HepG2 (cell line): ENCODE measurements around the gene TTLL8. TPM values are rescaled to one million over a fixed set of nuclear protein-coding genes. Genes with fewer than 3 reads are reported as not detected.
A peak's percentile ranks its signal among the peaks of the same experiment; 100 is the strongest.

Source experiments
- ARID5B ChIP-seq: IDR thresholded peaks from 2 replicates; pipeline ENCODE4 v1.4.0; 2020; ENCODE audit warnings: mild to moderate bottlenecking, missing genetic modification reagents
- BORCS8-MEF2B ChIP-seq: sonication (generic); formaldehyde crosslinking; IDR thresholded peaks from 2 replicates; pipeline ENCODE4 v1.8.0; 2022; ENCODE audit warnings: mild to moderate bottlenecking, missing genetic modification reagents
- DMTF1 ChIP-seq: sonication (generic); formaldehyde crosslinking; IDR thresholded peaks from 2 replicates; pipeline ENCODE4 v1.4.0; 2020; ENCODE audit warnings: mild to moderate bottlenecking, missing genetic modification reagents
- ELK4 ChIP-seq: sonication (generic); formaldehyde crosslinking; IDR thresholded peaks from 2 replicates; pipeline ENCODE4 v1.9.0; 2021; ENCODE audit warnings: missing genetic modification reagents, borderline replicate concordance
- HOXA7 ChIP-seq: sonication (generic); formaldehyde crosslinking; IDR thresholded peaks from 2 replicates; pipeline ENCODE4 v1.8.1; 2022; ENCODE audit warnings: mild to moderate bottlenecking, missing genetic modification reagents, moderate library complexity
- MAF1 ChIP-seq: sonication (generic); formaldehyde crosslinking; IDR thresholded peaks from 2 replicates; pipeline ENCODE4 v1.5.0; 2020; ENCODE audit warnings: missing genetic modification reagents, borderline replicate concordance
- SMARCC2 ChIP-seq: fragments of 450-650 bp; IDR thresholded peaks from 2 replicates; pipeline ENCODE4 v1.6.1; 2017; ENCODE audit warnings: antibody characterized with exemption, mild to moderate bottlenecking
- TEAD3 ChIP-seq: optimal IDR thresholded peaks from 2 replicates; pipeline ENCODE3; 2016; ENCODE audit warnings: borderline replicate concordance
- ZBED4 ChIP-seq: sonication (generic); formaldehyde crosslinking; IDR thresholded peaks from 2 replicates; pipeline ENCODE4 v1.4.0; 2020; ENCODE audit warnings: missing genetic modification reagents, borderline replicate concordance
- ZC3H4 ChIP-seq: sonication (generic); formaldehyde crosslinking; IDR thresholded peaks from 2 replicates; pipeline ENCODE4 v1.4.0; 2020; ENCODE audit warnings: missing genetic modification reagents, borderline replicate concordance
- ZNF280B ChIP-seq: sonication (generic); formaldehyde crosslinking; IDR thresholded peaks from 2 replicates; pipeline ENCODE4 v1.5.0; 2020; ENCODE audit warnings: missing genetic modification reagents, mild to moderate bottlenecking, borderline replicate concordance
- ZNF337 ChIP-seq: sonication (generic); formaldehyde crosslinking; IDR thresholded peaks from 2 replicates; pipeline ENCODE4 v1.5.1; 2020; ENCODE audit warnings: missing genetic modification reagents, low read depth, mild to moderate bottlenecking, borderline replicate concordance
- ZNF563 ChIP-seq: sonication (generic); formaldehyde crosslinking; IDR thresholded peaks from 2 replicates; pipeline ENCODE4 v1.8.0; 2022; ENCODE audit warnings: mild to moderate bottlenecking, moderate library complexity, missing genetic modification reagents
- ZNF614 ChIP-seq: IDR thresholded peaks from 2 replicates; pipeline ENCODE4 v1.6.1; 2018; ENCODE audit warnings: missing biosample characterization, missing genetic modification reagents, inconsistent platforms, borderline replicate concordance
- ZNF768 ChIP-seq: sonication (generic); formaldehyde crosslinking; IDR thresholded peaks from 2 replicates; pipeline ENCODE4 v1.4.0; 2020; ENCODE audit warnings: missing genetic modification reagents
- ZNF780A ChIP-seq: sonication (generic); formaldehyde crosslinking; IDR thresholded peaks from 2 replicates; pipeline ENCODE4 v1.8.0; 2022; ENCODE audit warnings: mild to moderate bottlenecking, missing genetic modification reagents, moderate library complexity
- ZSCAN22 ChIP-seq: sonication (generic); formaldehyde crosslinking; IDR thresholded peaks from 2 replicates; pipeline ENCODE4 v1.4.0; 2020; ENCODE audit warnings: mild to moderate bottlenecking, missing genetic modification reagents
- polyA plus RNA-seq, 8 experiments: library from polyadenylated mRNA; depleted of rRNA in 3 of 8; stranded (reverse) in 7 of 8; unstranded in 1 of 8; fragments of >200 nt; fragmentation: Illumina TruSeq in 4 of 8; extraction: Trizol in 4 of 8; gene quantifications; 2 replicates each; pipeline versions ENCODE4 v1.2.1 to v1.2.3, GENCODE V29; 2011 to 2016; ENCODE audit warnings: low read depth in 4 of 8, missing spikeins in 1 of 8, mixed read lengths in 1 of 8; ENCODE audit not compliant: insufficient read depth in 1 of 8
- total RNA-seq, 5 experiments: library from RNA; depleted of rRNA; stranded (reverse); fragments of >200 nt; fragmentation: Illumina TruSeq; extraction: Trizol; gene quantifications; 2 replicates each; pipeline ENCODE4 v1.2.3, GENCODE V29; 2016; ENCODE audit warnings: low read depth in 1 of 5

TTLL8 gene
- total and polyA plus RNA-seq, 2 of the 13 experiments (the other 11 are each of a cell fraction or from before 2014, with no cell fraction given), result not detected

- TF ChIP-seq ZC3H4 (CRISPR knock-in tag) (no peak), MAF1 (CRISPR knock-in tag) (no peak), HOXA7 (no peak), ZNF768 (CRISPR knock-in tag) (no peak), ZBED4 (CRISPR knock-in tag) (no peak), TEAD3 (peak; percentile 41), BORCS8-MEF2B (peak; percentile 89), ELK4 (no peak), ZNF563 (CRISPR knock-in tag) (peak; percentile 81; the same call in 1 of the 2 replicates), ZNF780A (CRISPR knock-in tag) (no peak), DMTF1 (CRISPR knock-in tag) (no peak), ARID5B (peak; percentile 47; the same call in 1 of the 2 replicates), ZNF337 (CRISPR knock-in tag) (no peak), ZNF614 (no peak), ZNF280B (CRISPR knock-in tag) (peak; percentile 93; the same call in 1 of the 2 replicates), ZSCAN22 (CRISPR knock-in tag) (no peak), SMARCC2 (no peak)
Observed at GRCh38 chr22:50102946-50103345, 44.8 kb upstream of the TTLL8 start (continued).
